HG02852 (cell line): ENCODE measurements around the gene P3H4.
"Not testable (repeated sequence)": the region's sequence is repeated elsewhere in the genome, so short reads cannot be mapped to it uniquely, and the experiment has no call there.

Experiments used
- ATAC-seq: cut with Tn5 transposase; IDR thresholded peaks from one replicate; pipeline ENCODE4 v1.9.1; 2021; ENCODE audit warnings: mild to moderate bottlenecking, moderate library complexity; ENCODE audit not compliant: unreplicated experiment

The P3H4 gene

DNA sequence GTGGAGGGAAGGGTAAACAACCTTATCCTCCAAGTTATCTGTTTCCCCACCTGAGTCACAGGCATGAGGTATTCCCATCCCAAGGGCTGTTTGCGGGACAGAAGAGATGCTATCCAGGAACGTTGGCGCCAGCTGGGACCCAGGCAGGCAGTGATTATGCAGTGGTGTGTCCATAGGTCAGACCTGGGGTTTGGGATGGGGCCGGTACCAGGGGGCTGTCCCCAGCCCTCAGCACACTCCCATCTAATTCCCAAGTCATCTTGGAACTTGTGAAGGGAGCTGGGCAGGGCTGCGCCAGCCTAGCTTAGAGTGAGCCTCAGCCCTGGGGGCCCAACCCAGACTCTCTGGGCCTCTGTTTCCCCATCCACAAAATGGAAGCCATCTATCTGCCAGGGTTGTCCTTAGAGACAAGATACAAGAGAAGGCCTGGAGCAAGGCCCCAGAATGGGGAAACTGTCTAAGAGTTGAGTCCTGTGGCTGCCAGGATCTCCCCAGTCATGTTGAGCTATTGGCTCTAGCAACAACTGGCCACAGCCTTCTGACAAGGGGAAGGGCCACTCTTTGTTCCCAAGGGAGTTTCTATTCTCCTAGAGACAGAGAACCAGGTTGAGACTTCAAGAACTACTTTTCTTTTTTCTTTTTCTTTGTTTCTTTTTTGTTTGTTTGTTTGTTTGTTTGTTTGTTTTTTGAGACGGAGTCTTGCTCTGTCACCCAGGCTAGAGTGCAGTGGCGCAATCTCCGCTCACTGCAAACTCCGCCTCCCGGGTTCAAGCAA lies 15.4 kb downstream of the P3H4 start:
- no peak for ATAC-seq

DNA sequence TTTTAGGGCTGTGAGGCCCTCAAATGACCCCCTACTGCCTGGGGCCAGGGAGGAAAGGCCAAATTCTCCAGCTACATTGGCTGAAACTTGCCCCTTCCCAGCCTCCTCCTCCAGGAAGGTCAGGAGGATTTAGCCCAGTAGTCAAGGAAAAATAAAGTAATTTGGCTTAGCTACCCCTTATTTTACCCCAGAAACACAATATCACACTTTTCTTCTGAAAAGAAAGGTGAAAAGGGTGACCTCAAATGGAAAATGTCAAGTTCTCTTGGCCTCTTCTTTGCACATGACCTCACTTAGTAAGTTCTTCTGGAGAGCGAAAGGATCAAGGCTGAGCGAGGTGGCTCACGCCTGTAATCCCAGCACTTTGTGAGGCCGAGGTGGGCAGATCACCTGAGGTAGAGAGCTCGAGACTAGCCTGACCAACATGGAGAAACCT lies 17.2 kb downstream of the P3H4 start:
- no peak for ATAC-seq

DNA sequence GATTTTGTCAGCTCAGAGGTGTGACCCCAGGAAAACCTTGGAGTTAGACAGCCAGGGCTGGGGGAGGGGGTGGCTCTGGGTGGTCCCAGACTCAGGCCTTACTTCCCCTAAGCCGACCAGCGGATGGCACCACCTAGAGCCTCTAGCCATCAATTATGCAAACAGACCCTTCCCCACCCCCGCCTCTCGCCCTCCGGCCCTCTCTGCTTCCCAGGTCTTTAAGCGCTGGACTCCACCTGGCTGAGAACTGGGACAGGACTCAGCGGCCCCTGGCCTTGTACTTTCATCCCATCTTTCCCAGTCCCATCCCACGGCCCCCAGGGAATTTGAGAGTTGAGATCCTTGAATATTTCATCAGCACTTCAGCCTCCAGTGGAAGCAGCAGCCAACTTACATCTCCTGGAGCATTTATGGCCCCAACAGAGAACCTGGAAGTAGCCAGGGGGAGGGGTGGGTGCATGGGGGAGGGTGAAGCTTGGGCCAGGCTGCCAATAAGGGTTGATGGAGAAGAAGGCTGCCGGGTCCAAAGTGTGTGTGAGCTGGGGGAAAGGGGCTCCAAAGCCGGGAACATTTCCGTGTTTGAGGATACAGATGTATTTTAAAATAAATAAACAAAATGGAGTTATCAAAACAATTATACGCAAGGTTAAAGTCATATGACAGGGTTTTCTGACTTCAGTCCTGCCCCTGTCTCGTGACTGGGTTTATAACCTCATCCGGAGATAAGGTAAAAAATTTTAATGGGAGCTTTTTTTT lies 17.8 kb downstream of the P3H4 start:
- ATAC-seq = no peak

DNA sequence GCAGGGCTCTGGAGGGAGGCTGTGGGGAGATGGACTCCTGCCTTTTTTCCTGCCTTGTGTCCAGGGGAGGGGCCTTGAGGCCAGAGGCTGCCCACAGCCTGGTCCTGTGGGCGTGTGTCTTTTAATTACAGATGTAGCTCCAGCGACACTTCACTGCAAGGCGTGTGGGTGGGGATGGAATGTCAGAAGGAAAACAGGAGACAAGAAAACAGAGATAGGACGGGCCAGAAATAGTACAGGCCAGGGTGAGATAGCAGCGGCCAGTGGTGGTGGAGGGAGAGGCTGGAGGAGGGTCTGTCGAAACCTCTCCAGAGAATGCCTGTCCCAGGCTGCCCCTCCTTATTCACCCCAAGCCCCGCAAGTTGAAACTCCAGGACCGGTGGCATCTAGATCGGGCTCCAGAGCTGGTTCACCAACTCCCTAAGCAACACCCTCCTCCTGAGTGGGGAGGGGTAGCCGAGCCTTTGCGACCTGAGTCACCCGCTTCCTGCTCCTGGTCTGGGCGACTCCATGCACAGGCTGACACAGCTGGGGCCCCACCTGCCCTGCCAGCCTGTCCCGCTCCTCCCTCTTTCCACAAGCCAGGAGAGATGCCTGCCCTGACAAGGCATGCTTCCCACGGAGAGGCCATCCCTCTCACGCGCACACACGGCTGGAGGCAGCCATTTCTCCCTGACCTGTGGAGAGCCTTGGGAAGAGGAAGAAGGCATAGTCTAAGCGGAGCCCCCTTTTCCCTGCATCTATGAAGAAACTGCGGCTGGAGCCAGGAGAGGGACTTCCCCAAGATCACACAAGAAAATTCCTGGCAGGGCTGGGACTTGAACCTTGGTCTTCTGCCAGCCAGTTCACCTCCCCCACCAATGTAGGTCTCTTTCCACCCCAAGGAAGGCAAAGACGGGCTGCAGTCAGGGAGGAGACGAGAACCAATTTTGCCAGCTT lies 18.6 kb downstream of the P3H4 start:
- no peak for ATAC-seq

DNA sequence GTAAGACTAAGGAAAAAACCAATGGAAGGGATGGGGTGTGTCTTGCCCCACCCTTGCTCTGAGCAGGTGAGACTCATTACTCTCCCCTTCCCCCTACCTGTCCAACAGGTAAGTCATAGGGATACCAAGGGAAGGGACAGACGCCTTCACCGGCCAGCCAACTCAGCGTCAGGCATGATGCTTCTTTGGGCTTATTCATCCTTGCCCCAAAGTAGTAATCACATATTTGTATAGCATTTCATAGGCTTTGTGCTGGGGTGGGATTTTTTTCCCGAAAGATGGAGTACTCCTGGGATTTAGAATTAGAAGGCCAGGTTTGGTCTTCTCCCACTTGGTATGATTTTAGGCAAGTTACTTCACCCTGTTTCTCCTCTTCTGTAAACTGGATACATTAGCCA lies 24.7 kb downstream of the P3H4 start:
- no peak for ATAC-seq

GRCh38 chr17:41786227-41787020 lies 25.3 kb downstream of the P3H4 start, which contains the start of gene JUP:
TSS of gene JUP (minus strand) at chr17:41786711. CDS start at chr17:41771854, 14,857 bp downstream.
- ATAC-seq = peak; percentile 82

GRCh38 chr17:41785859-41786226 lies 25.9 kb downstream of the P3H4 start:
- ATAC-seq = no peak

- ATAC-seq = no peak
Observed at GRCh38 chr17:41785091-41785858, 26.5 kb downstream of the P3H4 start.

GRCh38 chr17:41784207-41784744 lies 27.5 kb downstream of the P3H4 start:
- no peak for ATAC-seq

DNA sequence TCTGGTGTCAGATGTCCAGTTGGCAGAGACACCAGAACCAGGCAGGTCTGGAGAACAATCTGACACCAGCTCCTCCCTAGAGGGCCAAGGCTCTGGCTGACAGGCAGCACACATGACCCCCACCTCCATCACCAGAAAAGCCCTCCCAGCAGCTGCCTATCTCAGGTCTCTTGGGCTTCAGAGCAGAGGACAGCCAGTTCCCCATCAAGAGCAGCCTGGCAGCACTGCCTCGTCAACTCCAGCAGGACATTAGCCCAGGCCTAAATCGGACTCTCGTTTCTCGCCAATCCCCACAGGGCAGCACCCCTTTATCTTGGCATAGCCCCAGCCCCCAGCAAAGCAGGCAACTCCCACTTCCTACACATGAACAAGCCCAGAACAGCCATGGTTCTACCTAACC lies 29.6 kb downstream of the P3H4 start:
- ATAC-seq = no peak

GRCh38 chr17:41781404-41782110 lies 30.2 kb downstream of the P3H4 start:
- ATAC-seq = no peak

- no peak for ATAC-seq
Observed at GRCh38 chr17:41779954-41780353, 31.8 kb downstream of the P3H4 start.

DNA sequence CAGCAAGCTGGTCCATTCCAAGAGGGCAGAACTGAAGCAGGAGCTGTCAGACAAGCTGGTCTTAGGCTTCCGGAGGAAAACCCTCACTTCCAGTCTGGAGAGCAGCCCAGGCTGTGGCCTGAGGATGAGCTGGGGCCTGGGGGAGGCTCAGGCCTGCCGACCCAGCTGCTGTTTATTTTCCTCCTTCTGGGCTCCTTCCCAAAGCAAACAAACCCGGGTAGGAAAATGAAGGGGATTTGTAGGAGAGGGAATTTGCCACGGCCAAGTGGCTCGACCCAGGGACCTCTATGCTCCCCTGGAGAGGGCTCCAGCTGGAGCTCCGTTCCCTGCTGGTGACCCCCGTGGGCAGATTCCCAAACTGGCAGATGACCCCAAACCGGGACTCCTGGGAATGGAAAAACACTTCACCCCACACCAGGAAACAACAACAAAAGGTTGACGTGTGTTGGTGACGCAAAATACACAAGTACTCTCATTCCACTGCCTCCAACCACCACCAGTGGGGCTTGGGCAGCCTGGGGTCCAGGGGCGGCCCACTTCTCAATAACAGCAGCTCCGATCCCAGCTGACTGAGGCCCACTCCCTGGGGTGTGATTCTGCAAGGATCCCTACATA lies 34.1 kb downstream of the P3H4 start:
- ATAC-seq = no peak

DNA sequence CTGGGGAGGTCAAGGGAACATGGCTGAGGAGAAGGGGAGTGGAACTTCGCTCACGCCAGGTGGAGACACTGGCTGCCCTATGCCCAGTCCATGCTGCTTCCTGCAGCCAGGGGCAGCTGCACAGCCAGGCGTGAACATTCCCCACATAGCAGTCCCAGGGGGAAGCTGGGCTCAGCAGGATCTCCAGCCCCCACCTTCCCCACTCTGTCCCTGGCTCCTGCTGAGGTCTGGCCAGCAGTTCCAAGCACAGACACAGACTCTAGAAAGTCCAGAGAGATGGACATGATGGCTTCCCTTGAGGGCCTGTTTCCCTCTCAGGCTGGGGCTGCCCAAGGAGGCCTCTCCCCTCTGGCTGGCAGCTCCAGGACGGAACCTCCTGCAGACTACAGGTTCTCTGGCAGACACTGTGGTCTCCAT lies 34.6 kb downstream of the P3H4 start:
- ATAC-seq = no peak

GRCh38 chr17:41776262-41776900 lies 35.4 kb downstream of the P3H4 start:
- not testable (repeated sequence) for ATAC-seq

- no peak for ATAC-seq
Observed at GRCh38 chr17:41775394-41776226, 36.1 kb downstream of the P3H4 start.

GRCh38 chr17:41773731-41774193 lies 38.0 kb downstream of the P3H4 start:
- ATAC-seq = no peak
